Measurements from ENCODE around the gene TP53I11. TPM values are rescaled to one million over a fixed set of nuclear protein-coding genes. Genes with fewer than 3 reads are reported as not detected.

Gene TP53I11
- total RNA-seq, 1 donor from 2014 or later: 96.8 TPM

- Histone ChIP-seq H4K20me1 (ENCODE audit: insufficient read depth, low read length) (no peaks in the 10 kb centered on the region), H3K27me3 (ENCODE audit: insufficient read depth, low read length) (peaks cover 34% of the 10 kb centered on the region), H3K9me3 (ENCODE audit: insufficient read depth, low read depth, low read length) (no peaks in the 10 kb centered on the region), H3K4me1 (ENCODE audit: insufficient read depth, low read length) (no peaks in the 10 kb centered on the region), H3K27ac (ENCODE audit: low read depth, low read length) (no peak overlapping the region), H3K4me3 (ENCODE audit: insufficient read depth, low read depth, low read length) (no peak overlapping the region), H2AFZ (ENCODE audit: low read depth, low read length) (no peak overlapping the region), H3K9ac (ENCODE audit: low read length) (no peak overlapping the region), H3K36me3 (ENCODE audit: insufficient read depth, low read length) (no peaks in the 10 kb centered on the region), H3K4me2 (ENCODE audit: low read length) (no peak overlapping the region), H3K79me2 (ENCODE audit: insufficient read depth, low read length) (no peaks in the 10 kb centered on the region)
- H3K27me3 Mint-ChIP-seq (ENCODE audit: low read depth, unreplicated experiment): peaks cover 48% of the 10 kb centered on the region
- H3K9me3 Mint-ChIP-seq (ENCODE audit: unreplicated experiment): no peaks in the 10 kb centered on the region
- DNase-seq (ENCODE audit: low read depth): no peak
- no peak overlapping the region for H3K27ac Mint-ChIP-seq (ENCODE audit: unreplicated experiment)
- no peaks in the 10 kb centered on the region for H3K36me3 Mint-ChIP-seq (ENCODE audit: low read depth, unreplicated experiment)
- FAIRE-seq: no peak
- peaks cover 4% of the 10 kb centered on the region for H3K4me1 Mint-ChIP-seq (ENCODE audit: low read depth, unreplicated experiment)
- TF ChIP-seq, protein P1, sequence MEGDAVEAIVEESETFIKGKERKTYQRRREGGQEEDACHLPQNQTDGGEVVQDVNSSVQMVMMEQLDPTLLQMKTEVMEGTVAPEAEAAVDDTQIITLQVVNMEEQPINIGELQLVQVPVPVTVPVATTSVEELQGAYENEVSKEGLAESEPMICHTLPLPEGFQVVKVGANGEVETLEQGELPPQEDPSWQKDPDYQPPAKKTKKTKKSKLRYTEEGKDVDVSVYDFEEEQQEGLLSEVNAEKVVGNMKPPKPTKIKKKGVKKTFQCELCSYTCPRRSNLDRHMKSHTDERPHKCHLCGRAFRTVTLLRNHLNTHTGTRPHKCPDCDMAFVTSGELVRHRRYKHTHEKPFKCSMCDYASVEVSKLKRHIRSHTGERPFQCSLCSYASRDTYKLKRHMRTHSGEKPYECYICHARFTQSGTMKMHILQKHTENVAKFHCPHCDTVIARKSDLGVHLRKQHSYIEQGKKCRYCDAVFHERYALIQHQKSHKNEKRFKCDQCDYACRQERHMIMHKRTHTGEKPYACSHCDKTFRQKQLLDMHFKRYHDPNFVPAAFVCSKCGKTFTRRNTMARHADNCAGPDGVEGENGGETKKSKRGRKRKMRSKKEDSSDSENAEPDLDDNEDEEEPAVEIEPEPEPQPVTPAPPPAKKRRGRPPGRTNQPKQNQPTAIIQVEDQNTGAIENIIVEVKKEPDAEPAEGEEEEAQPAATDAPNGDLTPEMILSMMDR (IDR thresholded peaks at IDR 0.05; ENCODE audit: insufficient read depth, low read depth, low read length): no peak
- no peak for TF ChIP-seq EZH2 (IDR thresholded peaks at IDR 0.05; ENCODE audit: insufficient read depth, low read length)
- no peak overlapping the region for H3K4me3 Mint-ChIP-seq (ENCODE audit: unreplicated experiment)
Observed at GRCh38 chr11:44990665-44991064, 40.0 kb upstream of the TP53I11 start.

GRCh38 chr11:44989831-44990566, 39.3 kb upstream of the TP53I11 start:
- Histone ChIP-seq H3K4me2 (ENCODE audit: low read length) (no peak overlapping the region), H2AFZ (ENCODE audit: low read depth, low read length) (peak overlapping the region; percentile 37), H3K27me3 (ENCODE audit: insufficient read depth, low read length) (peaks cover 34% of the 10 kb centered on the region), H3K79me2 (ENCODE audit: insufficient read depth, low read length) (no peaks in the 10 kb centered on the region), H3K4me1 (ENCODE audit: insufficient read depth, low read length) (no peaks in the 10 kb centered on the region), H3K4me3 (ENCODE audit: insufficient read depth, low read depth, low read length) (no peak overlapping the region), H3K27ac (ENCODE audit: low read depth, low read length) (no peak overlapping the region), H3K9me3 (ENCODE audit: insufficient read depth, low read depth, low read length) (no peaks in the 10 kb centered on the region), H4K20me1 (ENCODE audit: insufficient read depth, low read length) (no peaks in the 10 kb centered on the region), H3K36me3 (ENCODE audit: insufficient read depth, low read length) (no peaks in the 10 kb centered on the region), H3K9ac (ENCODE audit: low read length) (no peak overlapping the region)
- no peak for FAIRE-seq
- H3K36me3 Mint-ChIP-seq (ENCODE audit: low read depth, unreplicated experiment): no peaks in the 10 kb centered on the region
- DNase-seq (ENCODE audit: low read depth): no peak
- H3K27me3 Mint-ChIP-seq (ENCODE audit: low read depth, unreplicated experiment): peaks cover 53% of the 10 kb centered on the region
- TF ChIP-seq, protein P1 (IDR thresholded peaks at IDR 0.05; ENCODE audit: insufficient read depth, low read depth, low read length): no peak
- TF ChIP-seq EZH2 (IDR thresholded peaks at IDR 0.05; ENCODE audit: insufficient read depth, low read length): no peak
- H3K4me3 Mint-ChIP-seq (ENCODE audit: unreplicated experiment): no peak overlapping the region
- no peaks in the 10 kb centered on the region for H3K9me3 Mint-ChIP-seq (ENCODE audit: unreplicated experiment)
- no peak overlapping the region for H3K27ac Mint-ChIP-seq (ENCODE audit: unreplicated experiment)
- H3K4me1 Mint-ChIP-seq (ENCODE audit: low read depth, unreplicated experiment): peaks cover 4% of the 10 kb centered on the region

DNA sequence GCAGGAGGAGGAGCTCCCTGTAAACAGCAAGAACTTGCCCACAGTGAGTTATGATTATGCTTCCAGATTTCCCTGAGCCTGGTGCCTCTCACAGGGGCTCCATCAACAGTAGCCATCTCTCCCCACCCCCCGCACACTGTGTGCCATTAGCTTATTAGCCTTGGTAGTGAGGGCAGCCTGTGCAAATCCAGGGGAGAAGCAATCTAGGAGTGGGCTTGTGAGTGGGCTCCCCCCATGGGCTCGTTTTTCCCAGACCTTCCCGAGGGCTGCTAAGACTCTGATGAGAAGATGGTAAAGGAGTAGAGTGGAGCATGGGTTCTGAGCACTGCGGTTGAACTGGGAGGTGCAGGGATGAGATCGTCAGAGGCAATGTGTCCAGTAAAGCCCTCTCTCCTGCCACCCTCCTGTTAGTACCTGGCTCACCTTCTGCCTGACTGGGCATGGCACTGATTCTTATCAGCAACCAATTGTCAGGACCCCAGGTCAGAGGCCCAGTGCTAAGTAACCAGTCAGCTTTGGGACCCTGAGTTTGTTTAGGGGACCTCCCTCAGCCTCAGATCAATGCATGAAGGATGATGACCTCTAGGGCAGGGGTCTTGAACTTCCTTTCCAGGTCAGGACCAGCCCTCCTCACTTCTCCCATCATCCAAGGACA, 38.4 kb upstream of the TP53I11 start:
- H2AFZ ChIP-seq (ENCODE audit: low read depth, low read length): no peak overlapping the region
- H3K4me3 ChIP-seq (ENCODE audit: insufficient read depth, low read depth, low read length): no peak overlapping the region
- Mint-ChIP-seq H3K27me3 (ENCODE audit: low read depth, unreplicated experiment) (peaks cover 54% of the 10 kb centered on the region), H3K4me3 (ENCODE audit: unreplicated experiment) (no peak overlapping the region), H3K36me3 (ENCODE audit: low read depth, unreplicated experiment) (no peaks in the 10 kb centered on the region), H3K27ac (ENCODE audit: unreplicated experiment) (no peak overlapping the region), H3K9me3 (ENCODE audit: unreplicated experiment) (no peaks in the 10 kb centered on the region), H3K4me1 (ENCODE audit: low read depth, unreplicated experiment) (peaks cover 4% of the 10 kb centered on the region)
- H3K27me3 ChIP-seq (ENCODE audit: insufficient read depth, low read length): peaks cover 33% of the 10 kb centered on the region
- no peaks in the 10 kb centered on the region for H4K20me1 ChIP-seq (ENCODE audit: insufficient read depth, low read length)
- no peaks in the 10 kb centered on the region for H3K4me1 ChIP-seq (ENCODE audit: insufficient read depth, low read length)
- H3K9ac ChIP-seq (ENCODE audit: low read length): no peak overlapping the region
- H3K9me3 ChIP-seq (ENCODE audit: insufficient read depth, low read depth, low read length): no peaks in the 10 kb centered on the region
- no peaks in the 10 kb centered on the region for H3K36me3 ChIP-seq (ENCODE audit: insufficient read depth, low read length)
- no peak for TF ChIP-seq EZH2 (IDR thresholded peaks at IDR 0.05; ENCODE audit: insufficient read depth, low read length)
- TF ChIP-seq, protein P1 (IDR thresholded peaks at IDR 0.05; ENCODE audit: insufficient read depth, low read depth, low read length): no peak
- H3K79me2 ChIP-seq (ENCODE audit: insufficient read depth, low read length): no peaks in the 10 kb centered on the region
- DNase-seq (ENCODE audit: low read depth): no peak
- no peak for FAIRE-seq
- no peak overlapping the region for H3K27ac ChIP-seq (ENCODE audit: low read depth, low read length)
- no peak overlapping the region for H3K4me2 ChIP-seq (ENCODE audit: low read length)

Measured in astrocyte (in vitro differentiated cells and primary cell).